ENCODE results near the gene TAF4. TPM values are rescaled to one million over a fixed set of nuclear protein-coding genes. Genes with fewer than 3 reads are reported as not detected.
"Not testable (repeated sequence)": the region's sequence is repeated elsewhere in the genome, so short reads cannot be mapped to it uniquely, and the experiment has no call there.

Gene TAF4
- total RNA-seq, 3 donors from 2014 or later: 11.1 to 13.0 (median 12.7) TPM

DNA sequence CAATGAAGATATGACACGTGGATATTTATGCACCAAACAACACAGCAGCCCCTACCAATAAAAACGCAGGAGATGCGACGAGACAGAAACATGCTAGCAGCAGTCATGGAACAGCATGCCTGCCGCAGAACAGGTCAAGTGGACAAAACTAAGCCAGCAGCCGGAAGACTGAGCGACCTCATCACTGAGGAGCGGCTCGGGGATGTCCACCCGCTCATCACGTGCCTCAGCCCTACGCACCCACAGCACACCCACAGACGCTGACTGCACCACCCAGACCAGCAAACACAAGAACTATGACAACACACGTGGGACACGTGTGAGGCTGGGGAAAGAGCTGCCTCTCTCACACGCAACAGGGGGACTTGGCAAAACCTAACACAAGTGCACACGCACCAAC, 81.7 kb downstream of the TAF4 start:
- DNase-seq (ENCODE audit: low spot score in 2 of 2): no peak
- H3K9me3 ChIP-seq: no peaks in the 10 kb centered on the region
- no peaks in the 10 kb centered on the region for H3K36me3 ChIP-seq
- H3K27me3 ChIP-seq: no peaks in the 10 kb centered on the region
- no peak overlapping the region for H3K27ac ChIP-seq
- H3K4me3 ChIP-seq: no peak overlapping the region
- H3K4me1 ChIP-seq: no peaks in the 10 kb centered on the region
- intact Hi-C loops (cut with DNase I; ENCODE audit: low total_unique reads): no loop called here
- TF ChIP-seq POLR2A (IDR thresholded peaks at IDR 0.05) (no peak), POLR2AphosphoS5 (IDR thresholded peaks at IDR 0.05) (no peak)
- TF ChIP-seq, protein P1, sequence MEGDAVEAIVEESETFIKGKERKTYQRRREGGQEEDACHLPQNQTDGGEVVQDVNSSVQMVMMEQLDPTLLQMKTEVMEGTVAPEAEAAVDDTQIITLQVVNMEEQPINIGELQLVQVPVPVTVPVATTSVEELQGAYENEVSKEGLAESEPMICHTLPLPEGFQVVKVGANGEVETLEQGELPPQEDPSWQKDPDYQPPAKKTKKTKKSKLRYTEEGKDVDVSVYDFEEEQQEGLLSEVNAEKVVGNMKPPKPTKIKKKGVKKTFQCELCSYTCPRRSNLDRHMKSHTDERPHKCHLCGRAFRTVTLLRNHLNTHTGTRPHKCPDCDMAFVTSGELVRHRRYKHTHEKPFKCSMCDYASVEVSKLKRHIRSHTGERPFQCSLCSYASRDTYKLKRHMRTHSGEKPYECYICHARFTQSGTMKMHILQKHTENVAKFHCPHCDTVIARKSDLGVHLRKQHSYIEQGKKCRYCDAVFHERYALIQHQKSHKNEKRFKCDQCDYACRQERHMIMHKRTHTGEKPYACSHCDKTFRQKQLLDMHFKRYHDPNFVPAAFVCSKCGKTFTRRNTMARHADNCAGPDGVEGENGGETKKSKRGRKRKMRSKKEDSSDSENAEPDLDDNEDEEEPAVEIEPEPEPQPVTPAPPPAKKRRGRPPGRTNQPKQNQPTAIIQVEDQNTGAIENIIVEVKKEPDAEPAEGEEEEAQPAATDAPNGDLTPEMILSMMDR (IDR thresholded peaks at IDR 0.05): no peak

DNA sequence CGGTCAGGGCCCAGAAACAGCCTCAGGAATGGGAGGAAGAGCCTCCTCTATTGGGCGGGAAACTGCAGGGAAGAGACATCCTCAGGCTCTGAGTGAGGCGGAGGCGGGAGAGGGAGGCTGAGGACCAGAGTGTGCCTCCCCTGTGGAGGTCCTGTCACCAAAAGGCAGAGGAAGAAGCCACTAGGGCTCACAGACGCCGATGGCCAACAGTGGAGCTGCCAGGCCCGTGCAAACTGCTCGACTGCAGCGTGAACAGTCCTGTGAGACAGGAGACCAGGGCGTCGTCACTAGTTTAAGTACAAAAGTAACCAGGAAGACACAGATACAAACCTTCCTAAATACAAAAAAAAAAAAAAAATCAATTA, 82.7 kb downstream of the TAF4 start:
- DNase-seq (ENCODE audit: low spot score in 2 of 2): no peak
- H3K4me3 ChIP-seq: no peak overlapping the region
- H3K36me3 ChIP-seq: no peaks in the 10 kb centered on the region
- H3K27me3 ChIP-seq: no peaks in the 10 kb centered on the region
- intact Hi-C loops (cut with DNase I; ENCODE audit: low total_unique reads): no loop called here
- TF ChIP-seq, protein P1 (IDR thresholded peaks at IDR 0.05): no peak
- no peak for TF ChIP-seq POLR2AphosphoS5 (IDR thresholded peaks at IDR 0.05)
- TF ChIP-seq POLR2A (IDR thresholded peaks at IDR 0.05): no peak
- no peak overlapping the region for H3K27ac ChIP-seq
- no peaks in the 10 kb centered on the region for H3K4me1 ChIP-seq
- no peaks in the 10 kb centered on the region for H3K9me3 ChIP-seq

DNA sequence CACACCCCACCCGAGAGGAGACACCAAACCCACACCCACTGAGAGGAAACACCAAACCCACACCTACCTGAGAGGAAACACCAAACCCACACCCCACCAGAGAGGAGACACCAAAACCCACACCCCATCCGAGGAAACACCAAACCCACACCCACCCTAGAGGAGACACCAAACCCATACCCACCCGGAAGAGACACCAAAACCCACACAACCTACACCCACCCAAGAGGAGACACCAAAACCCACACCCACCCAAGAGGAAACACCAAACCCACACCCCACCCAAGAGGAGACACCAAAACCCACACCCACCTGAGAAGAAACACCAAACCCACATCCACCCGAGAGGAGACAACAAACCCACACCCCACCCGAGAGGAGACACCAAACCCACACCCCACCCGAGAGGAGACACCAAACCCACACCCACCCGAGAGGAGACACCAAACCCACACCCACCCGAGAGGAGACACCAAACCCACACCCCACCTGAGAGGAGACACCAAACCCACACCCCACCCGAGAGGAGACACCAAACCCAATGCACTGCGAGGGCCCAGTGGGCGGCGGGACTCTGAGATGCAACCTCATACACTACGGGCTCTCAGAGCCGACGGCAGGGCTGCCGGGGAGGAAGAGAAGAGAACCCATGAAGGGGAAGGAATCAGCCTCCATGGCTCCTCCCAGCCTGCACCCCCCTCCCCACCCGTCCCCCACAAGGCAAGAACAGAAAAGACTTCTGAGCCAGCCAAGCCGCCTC, 83.3 kb downstream of the TAF4 start:
- DNase-seq (ENCODE audit: low spot score in 2 of 2): no peak
- H3K27ac ChIP-seq: no peak overlapping the region
- H3K36me3 ChIP-seq: no peaks in the 10 kb centered on the region
- TF ChIP-seq POLR2A (IDR thresholded peaks at IDR 0.05) (no peak), POLR2AphosphoS5 (IDR thresholded peaks at IDR 0.05) (no peak)
- TF ChIP-seq, protein P1 (IDR thresholded peaks at IDR 0.05): no peak
- H3K9me3 ChIP-seq: no peaks in the 10 kb centered on the region
- no peaks in the 10 kb centered on the region for H3K4me1 ChIP-seq
- H3K27me3 ChIP-seq: no peaks in the 10 kb centered on the region
- H3K4me3 ChIP-seq: no peak overlapping the region
- intact Hi-C loops (cut with DNase I; ENCODE audit: low total_unique reads): no loop called here

DNA sequence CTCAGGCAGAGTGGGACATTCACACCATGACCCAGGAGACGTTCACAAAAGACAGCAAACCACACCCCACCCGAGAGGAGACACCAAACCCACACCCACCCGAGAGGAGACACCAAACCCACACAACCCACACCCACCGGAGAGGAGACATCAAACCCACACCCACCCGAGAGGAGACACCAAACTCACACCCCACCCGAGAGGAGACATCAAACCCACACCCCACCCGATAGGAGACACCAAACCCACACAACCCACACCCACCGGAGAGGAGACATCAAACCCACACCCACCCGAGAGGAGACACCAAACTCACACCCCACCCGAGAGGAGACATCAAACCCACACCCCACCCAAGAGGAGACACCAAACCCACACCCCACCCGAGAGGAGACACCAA, 84.0 kb downstream of the TAF4 start:
- H3K36me3 ChIP-seq; intact Hi-C loops (cut with DNase I; ENCODE audit: low total_unique reads); H3K27ac ChIP-seq; H3K27me3 ChIP-seq; DNase-seq (ENCODE audit: low spot score in 2 of 2); H3K9me3 ChIP-seq; H3K4me1 ChIP-seq; H3K4me3 ChIP-seq: not testable (repeated sequence)

DNA sequence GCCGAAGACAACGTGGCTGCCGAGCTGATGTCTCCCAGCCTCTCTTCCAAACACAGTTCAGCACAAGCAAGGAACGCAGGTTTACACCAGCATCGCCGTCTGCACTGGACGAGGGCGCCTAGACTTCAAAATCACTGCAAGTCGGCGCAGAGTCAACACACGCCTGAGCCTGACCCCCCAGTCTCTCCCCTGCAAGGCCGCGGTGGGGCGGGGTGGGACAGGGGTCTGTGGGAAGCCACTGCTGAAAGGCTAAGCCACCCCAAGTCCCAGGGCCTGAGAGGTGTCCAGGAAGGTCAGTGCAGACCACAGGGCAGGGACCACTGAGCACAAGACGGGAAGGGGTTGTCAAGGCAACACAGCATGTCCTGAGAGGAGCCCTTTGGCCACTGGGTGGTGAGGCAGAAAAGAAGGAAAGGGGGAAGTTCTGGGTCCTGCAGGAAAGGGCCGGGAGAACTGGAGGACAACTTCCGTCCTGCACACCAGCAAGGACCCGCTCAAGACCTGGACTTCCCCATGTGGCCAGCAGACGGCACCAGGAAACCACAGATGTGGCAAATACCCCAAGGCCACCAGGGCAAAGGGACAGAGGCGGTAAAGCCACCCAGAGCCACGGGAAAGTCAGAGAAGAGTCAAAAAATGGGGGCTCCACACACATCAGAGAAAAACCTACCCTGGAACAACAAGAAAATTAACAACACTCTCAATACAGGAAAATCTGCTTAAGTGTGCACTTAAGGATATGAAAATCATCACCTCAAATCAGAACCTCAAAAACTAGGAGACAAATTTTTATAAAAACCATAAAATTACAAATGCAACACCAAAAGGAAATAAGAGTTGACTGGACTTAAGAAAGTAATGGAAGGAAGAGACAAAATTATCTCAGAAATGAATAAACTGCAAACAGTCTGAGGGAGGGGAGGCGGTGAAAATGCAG, 84.8 kb downstream of the TAF4 start:
- H3K27me3 ChIP-seq: no peaks in the 10 kb centered on the region
- no peaks in the 10 kb centered on the region for H3K9me3 ChIP-seq
- H3K4me3 ChIP-seq: no peak overlapping the region
- no peak overlapping the region for H3K27ac ChIP-seq
- intact Hi-C loops (cut with DNase I; ENCODE audit: low total_unique reads): no loop called here
- no peaks in the 10 kb centered on the region for H3K36me3 ChIP-seq
- peak in 1 of 2 donors; percentile 38 for DNase-seq (ENCODE audit: low spot score in 2 of 2)
- TF ChIP-seq POLR2AphosphoS5 (IDR thresholded peaks at IDR 0.05): no peak
- TF ChIP-seq POLR2A (IDR thresholded peaks at IDR 0.05): no peak
- TF ChIP-seq, protein P1 (IDR thresholded peaks at IDR 0.05): peak in 2 of 3 donors; percentile 47 to 80
- no peaks in the 10 kb centered on the region for H3K4me1 ChIP-seq
